OCI-LY1 (cell line): ENCODE data around the gene RNF167.

ENCODE experiments used
- H2AFZ ChIP-seq: fragments of 200-600 bp; sonication (generic), shearing (Covaris generic); 2 replicates; pipeline ENCODE4 v1.6.0; 2014; ENCODE audit warnings: antibody characterized with exemption, mild to moderate bottlenecking, low read length
- H3F3A ChIP-seq: fragments of 200-600 bp; sonication (generic), shearing (Covaris generic); 2 replicates; pipeline ENCODE4 v1.6.0; 2014; ENCODE audit warnings: mild to moderate bottlenecking, antibody characterized with exemption, low read length, moderate library complexity; ENCODE audit not compliant: insufficient read depth
- H3K27ac ChIP-seq: fragments of 200-600 bp; sonication (generic); 2 replicates; pipeline ENCODE4 v1.5.1; 2014; ENCODE audit warnings: low read length, mixed run types, mild to moderate bottlenecking, low read depth; ENCODE audit not compliant: poor library complexity, severe bottlenecking
- H3K27me3 ChIP-seq: fragments of 200-600 bp; sonication (generic); 2 replicates; pipeline ENCODE4 v1.6.0; 2014; ENCODE audit warnings: antibody characterized with exemption, mild to moderate bottlenecking, low read length, moderate library complexity; ENCODE audit not compliant: insufficient read depth
- H3K36me3 ChIP-seq: fragments of 200-600 bp; sonication (generic); 2 replicates; pipeline ENCODE4 v1.6.1; 2014; ENCODE audit warnings: mild to moderate bottlenecking, antibody characterized with exemption, low read length, moderate library complexity, mixed read lengths; ENCODE audit not compliant: insufficient read depth
- H3K4me1 ChIP-seq: fragments of 200-600 bp; sonication (generic); 2 replicates; pipeline ENCODE4 v1.5.1; 2014; ENCODE audit warnings: mild to moderate bottlenecking, low read length, moderate library complexity; ENCODE audit not compliant: insufficient read depth, severe bottlenecking
- H3K4me2 ChIP-seq: fragments of 200-600 bp; sonication (generic), shearing (Covaris generic); 2 replicates; pipeline ENCODE4 v1.6.1; 2014; ENCODE audit warnings: low read length
- H3K4me3 ChIP-seq: fragments of 200-600 bp; sonication (generic); 2 replicates; pipeline ENCODE4 v1.5.1; 2014; ENCODE audit warnings: low read length, low read depth, mild to moderate bottlenecking, mixed read lengths; ENCODE audit not compliant: poor library complexity, severe bottlenecking
- H3K79me2 ChIP-seq: fragments of 200-600 bp; shearing (Covaris generic); 2 replicates; pipeline ENCODE4 v1.6.1; 2016; ENCODE audit warnings: mixed run types, low read length, mixed read lengths; ENCODE audit not compliant: insufficient read depth
- H3K9ac ChIP-seq: fragments of 200-600 bp; sonication (generic), shearing (Covaris generic); 2 replicates; pipeline ENCODE4 v1.6.1; 2014; ENCODE audit warnings: mild to moderate bottlenecking, low read length, mixed read lengths
- H3K9me2 ChIP-seq: fragments of 200-600 bp; sonication (generic), shearing (Covaris generic); 2 replicates; pipeline ENCODE4 v1.6.1; 2014; ENCODE audit warnings: low read depth, mild to moderate bottlenecking, low read length, mixed read lengths
- H3K9me3 ChIP-seq: fragments of 200-600 bp; shearing (Covaris generic); 2 replicates; pipeline ENCODE4 v1.6.1; 2014; ENCODE audit warnings: low read length, mixed read lengths
- H4K20me1 ChIP-seq: fragments of 200-600 bp; sonication (generic), shearing (Covaris generic); 2 replicates; pipeline ENCODE4 v1.6.0; 2016; ENCODE audit warnings: mild to moderate bottlenecking, low read length; ENCODE audit not compliant: insufficient read depth
- EZH2 ChIP-seq: fragments of 200-600 bp; sonication (generic), shearing (Covaris generic); IDR thresholded peaks from 2 replicates; pipeline ENCODE4 v1.8.0; 2017; ENCODE audit warnings: borderline replicate concordance, mixed run types, mild to moderate bottlenecking, antibody characterized with exemption, low read length, moderate library complexity, mixed read lengths
- TF ChIP-seq, protein P1 (sequence below): fragments of 200-600 bp; sonication (generic), shearing (Covaris generic); IDR thresholded peaks from 2 replicates; pipeline ENCODE4 v1.5.1; 2017; ENCODE audit warnings: mild to moderate bottlenecking, antibody characterized with exemption, low read length, moderate library complexity, mixed read lengths

The RNF167 gene

GRCh38 chr17:4899341-4900230, 40.5 kb upstream of the RNF167 start, which contains the start of gene C17orf107:
TSS of gene C17orf107 (plus strand) at chr17:4899536. CDS start at chr17:4899763, 227 bp downstream.
- Histone ChIP-seq H2AFZ (no peak within 1 kb of the TSS), H3K4me2 (peak within 1 kb of the TSS; percentile 76)

DNA sequence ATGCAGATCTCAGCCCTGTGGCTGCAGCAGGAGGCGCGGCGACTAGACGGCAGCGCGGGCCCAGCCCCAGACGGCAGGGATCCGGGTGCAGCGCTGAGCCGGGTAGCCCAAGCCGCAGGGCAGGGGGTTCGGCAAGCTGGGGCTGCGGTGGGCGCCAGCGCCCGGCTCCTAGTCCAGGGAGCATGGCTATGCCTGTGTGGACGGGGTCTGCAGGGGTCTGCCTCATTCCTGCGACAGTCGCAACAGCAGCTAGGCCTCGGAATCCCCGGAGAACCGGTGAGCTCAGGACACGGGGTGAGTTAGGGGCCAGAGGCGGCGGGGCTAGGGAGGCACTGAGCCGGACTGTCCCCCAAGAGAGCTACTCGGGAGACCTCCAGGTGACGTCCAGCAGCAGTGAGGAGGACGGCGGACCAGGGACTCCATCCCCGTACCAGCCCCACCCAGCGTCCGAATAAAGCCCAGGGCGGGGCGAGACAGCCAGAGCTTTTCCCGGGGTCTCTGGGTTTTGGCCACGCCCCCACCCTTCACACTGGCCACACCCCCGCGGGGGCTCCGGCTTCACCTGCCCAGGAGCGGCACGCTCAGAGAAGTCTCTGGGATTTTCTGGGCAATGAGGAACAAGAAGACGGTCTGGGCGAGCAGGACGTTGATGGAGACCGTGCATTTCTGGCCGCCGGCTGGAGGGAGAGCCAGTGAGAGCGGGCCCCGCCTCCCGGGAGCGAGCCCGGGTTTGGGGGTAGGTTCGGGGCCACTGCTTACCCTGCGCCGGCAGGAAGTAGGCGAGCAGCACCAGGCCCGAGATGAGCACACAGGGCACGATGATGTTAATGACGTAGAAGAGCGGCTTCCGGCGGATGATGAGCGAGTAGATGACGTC, 39.6 kb upstream of the RNF167 start:
- Histone ChIP-seq H4K20me1 (no peaks in the 10 kb centered on the region), H3K36me3 (peaks cover 14% of the 10 kb centered on the region), H3K27me3 (no peaks in the 10 kb centered on the region), H3K4me1 (peaks cover 35% of the 10 kb centered on the region), H3K27ac (no peak overlapping the region), H3K9me2 (no peaks in the 10 kb centered on the region), H3K79me2 (no peaks in the 10 kb centered on the region), H2AFZ (no peak overlapping the region; the same call in 1 of the 2 replicates), H3K9me3 (no peaks in the 10 kb centered on the region), H3K9ac (peak overlapping the region; percentile 35; the same call in 1 of the 2 replicates), H3K4me2 (peak overlapping the region; percentile 76), H3K4me3 (peak overlapping the region; percentile 58), H3F3A (no peaks in the 10 kb centered on the region)
- TF ChIP-seq, protein P1, sequence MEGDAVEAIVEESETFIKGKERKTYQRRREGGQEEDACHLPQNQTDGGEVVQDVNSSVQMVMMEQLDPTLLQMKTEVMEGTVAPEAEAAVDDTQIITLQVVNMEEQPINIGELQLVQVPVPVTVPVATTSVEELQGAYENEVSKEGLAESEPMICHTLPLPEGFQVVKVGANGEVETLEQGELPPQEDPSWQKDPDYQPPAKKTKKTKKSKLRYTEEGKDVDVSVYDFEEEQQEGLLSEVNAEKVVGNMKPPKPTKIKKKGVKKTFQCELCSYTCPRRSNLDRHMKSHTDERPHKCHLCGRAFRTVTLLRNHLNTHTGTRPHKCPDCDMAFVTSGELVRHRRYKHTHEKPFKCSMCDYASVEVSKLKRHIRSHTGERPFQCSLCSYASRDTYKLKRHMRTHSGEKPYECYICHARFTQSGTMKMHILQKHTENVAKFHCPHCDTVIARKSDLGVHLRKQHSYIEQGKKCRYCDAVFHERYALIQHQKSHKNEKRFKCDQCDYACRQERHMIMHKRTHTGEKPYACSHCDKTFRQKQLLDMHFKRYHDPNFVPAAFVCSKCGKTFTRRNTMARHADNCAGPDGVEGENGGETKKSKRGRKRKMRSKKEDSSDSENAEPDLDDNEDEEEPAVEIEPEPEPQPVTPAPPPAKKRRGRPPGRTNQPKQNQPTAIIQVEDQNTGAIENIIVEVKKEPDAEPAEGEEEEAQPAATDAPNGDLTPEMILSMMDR, result no peak
- TF ChIP-seq EZH2, result no peak

More at GRCh38 chr17:4899341-4900230, 40.5 kb upstream of the RNF167 start, which contains the start of gene C17orf107:
- no peaks in the 10 kb centered on the region for H3F3A ChIP-seq
- H3K27me3 ChIP-seq, result no peaks in the 10 kb centered on the region
- H3K9me3 ChIP-seq, result no peaks in the 10 kb centered on the region
- no peak within 1 kb of the TSS for H3K27ac ChIP-seq
- H3K9ac ChIP-seq, result no peak within 1 kb of the TSS; the same call in 1 of the 2 replicates
- no peaks in the 10 kb centered on the region for H3K79me2 ChIP-seq
- H4K20me1 ChIP-seq, result no peaks in the 10 kb centered on the region
- H3K9me2 ChIP-seq, result no peaks in the 10 kb centered on the region
- no peak for TF ChIP-seq EZH2
- TF ChIP-seq, protein P1, result no peak
- H3K4me3 ChIP-seq, result peak within 1 kb of the TSS; percentile 58
- H3K4me1 ChIP-seq, result peaks cover 35% of the 10 kb centered on the region
- H3K36me3 ChIP-seq, result peaks cover 21% of the 10 kb centered on the region

DNA sequence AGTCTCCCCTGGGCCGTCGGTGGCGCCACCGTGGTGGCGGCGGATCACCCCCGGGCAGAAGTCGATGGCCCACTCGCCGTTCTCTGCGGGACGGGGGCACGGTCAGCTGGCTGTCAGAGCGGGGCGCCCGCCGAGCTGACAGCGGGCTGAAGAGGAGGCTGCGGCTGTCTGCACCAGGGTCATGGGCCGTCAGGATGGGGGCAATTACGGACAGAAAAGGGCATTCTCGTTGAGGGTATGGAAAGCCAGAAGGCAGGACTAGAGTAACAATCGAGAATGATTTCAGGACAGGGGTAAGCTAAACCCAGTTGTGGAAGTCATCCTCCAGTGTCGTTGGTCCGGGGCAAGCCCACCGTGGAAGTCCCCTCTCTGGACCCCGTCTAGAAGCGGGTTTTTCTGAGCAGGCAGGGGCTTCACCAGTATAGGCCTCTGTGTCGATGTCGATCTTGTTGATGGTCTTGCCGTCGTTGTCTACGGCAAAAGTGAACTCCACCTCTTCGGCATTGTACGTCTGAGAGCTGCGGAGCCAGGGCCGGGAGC, 38.9 kb upstream of the RNF167 start:
- Histone ChIP-seq H3K9me3 (no peaks in the 10 kb centered on the region), H3K79me2 (no peaks in the 10 kb centered on the region), H3K9me2 (no peaks in the 10 kb centered on the region), H3K4me2 (peak overlapping the region; percentile 76), H3K4me1 (peaks cover 35% of the 10 kb centered on the region), H3F3A (no peaks in the 10 kb centered on the region), H2AFZ (no peak overlapping the region), H3K4me3 (peak overlapping the region; percentile 58), H3K27ac (no peak overlapping the region), H3K27me3 (no peaks in the 10 kb centered on the region), H4K20me1 (no peaks in the 10 kb centered on the region), H3K9ac (peak overlapping the region; percentile 35; the same call in 1 of the 2 replicates), H3K36me3 (peaks cover 9% of the 10 kb centered on the region; the same call in 1 of the 2 replicates)
- TF ChIP-seq, protein P1, result no peak
- TF ChIP-seq EZH2, result no peak
